NCI-H2107 treated with DMSO at 0.1 percent for 48 hours (cell line): ENCODE results near the gene RGS16.

Experiments used
- DNase-seq: peaks from one replicate; lab custom pipeline; 2025; ENCODE audit not compliant: unreplicated experiment; lab: John Stamatoyannopoulos, UW

Gene RGS16

DNA sequence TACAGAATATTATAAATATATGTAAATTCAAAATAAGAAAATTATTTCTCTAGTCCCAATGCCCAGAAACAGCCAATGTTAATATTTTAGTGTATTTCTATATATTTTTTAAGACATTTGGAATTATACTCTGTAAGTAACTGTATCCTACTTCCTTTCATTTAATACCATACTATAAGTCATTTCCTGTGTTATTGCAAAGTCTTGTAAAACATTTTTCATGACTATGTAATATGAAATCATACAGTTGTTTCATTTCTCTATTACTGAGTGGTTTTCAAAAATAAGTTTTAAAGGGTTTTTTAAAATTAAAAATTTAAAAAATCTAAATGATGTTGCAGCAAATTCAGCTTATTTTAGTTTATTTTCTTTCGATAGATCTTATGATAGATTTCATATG lies 17.1 kb downstream of the RGS16 start:
- DNase-seq: no peak

DNA sequence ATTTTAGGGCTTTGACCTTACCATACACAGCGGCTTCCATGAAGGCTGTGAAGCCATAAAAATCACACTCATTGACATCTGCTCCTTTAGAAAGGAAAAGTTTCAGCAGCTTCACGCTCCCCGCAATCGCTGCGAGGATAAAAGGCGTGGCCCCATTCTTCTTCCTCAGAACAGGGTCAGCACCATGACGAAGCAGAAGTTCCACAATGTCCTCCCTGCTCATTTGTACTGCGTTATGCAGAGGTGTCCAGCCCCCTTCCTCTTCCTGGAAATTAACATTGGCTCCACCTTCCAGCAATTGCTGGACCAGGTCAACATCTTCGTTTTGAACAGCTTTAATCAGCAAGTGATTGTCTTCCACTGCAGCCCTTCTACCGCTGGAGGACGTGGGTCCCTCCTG lies 17.8 kb downstream of the RGS16 start:
- no peak for DNase-seq

DNA sequence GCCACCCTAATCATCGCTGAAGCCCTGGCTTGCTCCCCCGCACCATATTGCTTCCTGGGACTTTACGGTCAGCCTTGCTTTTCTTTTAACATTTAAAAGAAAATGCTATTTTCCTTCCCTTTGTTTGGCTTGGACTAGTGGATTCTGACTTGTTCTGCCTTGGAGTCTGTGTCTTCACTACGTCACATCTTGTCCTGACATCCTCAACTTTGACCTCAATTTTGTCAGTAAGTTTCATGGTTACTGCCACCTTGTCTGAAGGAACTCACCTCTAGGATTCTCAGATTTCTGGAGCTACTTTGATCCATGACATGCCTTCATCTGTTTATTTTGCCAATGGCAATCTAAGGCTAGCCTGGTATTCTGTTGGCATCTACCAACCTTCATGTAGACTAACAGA lies 19.4 kb downstream of the RGS16 start:
- DNase-seq: no peak

DNA sequence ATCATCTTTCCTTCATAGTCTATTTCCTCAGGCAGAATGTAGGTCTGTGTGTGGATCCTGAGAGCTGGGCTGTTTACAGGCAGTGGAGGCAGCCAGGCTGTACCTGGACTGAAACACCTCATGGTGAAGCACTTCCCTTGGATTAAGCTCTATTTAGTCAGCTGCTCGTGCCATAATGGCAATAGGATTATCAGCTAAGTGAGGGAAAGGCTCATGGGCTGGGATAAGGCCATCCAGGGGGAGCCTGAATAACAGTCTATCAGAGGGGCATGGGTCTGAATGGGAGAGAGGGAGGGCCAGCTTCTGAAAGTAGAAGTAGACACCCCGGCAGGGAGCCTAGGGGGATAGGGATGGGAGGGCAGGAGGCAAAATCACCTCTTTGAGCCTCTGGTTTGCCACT lies 23.5 kb downstream of the RGS16 start:
- DNase-seq: no peak

DNA sequence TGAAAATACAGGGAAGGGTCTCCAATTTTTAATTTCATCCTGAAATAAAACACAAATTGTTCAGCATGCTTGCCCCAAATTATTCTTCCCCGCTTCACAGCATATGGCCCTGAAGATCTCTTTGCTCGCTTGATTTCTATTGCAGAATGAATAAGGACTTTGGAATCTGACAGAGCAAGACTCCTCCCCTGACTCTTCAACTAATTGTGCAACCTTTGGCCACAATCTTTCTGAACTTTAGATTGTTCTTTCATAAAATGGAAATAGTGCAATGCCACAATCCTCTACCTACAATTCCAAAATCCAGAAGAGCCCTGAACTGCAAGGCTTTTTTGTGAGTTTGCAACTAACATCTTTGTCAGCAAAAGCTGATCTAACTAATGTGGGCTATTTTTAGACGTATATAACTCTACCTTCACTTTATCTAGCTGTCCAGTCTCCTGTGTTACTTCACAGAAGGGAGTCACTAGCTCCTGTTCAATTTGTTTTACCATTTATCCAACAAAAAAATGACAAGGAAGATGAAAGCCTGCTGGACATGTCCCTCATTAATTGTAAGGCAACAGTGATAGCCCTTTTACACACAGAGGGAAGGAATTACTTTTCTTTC lies 28.5 kb downstream of the RGS16 start:
- DNase-seq: no peak

DNA sequence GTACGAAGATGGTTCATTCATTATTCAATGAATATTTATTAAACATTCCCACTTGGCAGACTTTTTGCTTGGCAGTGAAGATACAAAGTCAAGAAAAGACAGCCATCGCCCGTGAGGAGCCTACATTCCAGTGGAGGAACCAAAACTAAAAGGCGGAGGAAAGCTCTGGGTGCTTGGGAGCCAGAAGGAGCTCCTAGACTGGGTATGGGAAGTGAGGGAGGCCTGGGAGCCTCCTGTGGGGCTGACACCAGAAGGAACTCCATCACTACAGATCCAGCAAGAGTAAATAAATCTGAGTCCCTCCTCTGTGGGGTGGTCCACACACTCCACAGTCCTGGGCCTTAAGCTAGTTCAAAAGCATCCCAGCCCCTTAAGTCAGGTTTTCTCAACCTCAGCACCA lies 30.0 kb downstream of the RGS16 start:
- no peak for DNase-seq

DNA sequence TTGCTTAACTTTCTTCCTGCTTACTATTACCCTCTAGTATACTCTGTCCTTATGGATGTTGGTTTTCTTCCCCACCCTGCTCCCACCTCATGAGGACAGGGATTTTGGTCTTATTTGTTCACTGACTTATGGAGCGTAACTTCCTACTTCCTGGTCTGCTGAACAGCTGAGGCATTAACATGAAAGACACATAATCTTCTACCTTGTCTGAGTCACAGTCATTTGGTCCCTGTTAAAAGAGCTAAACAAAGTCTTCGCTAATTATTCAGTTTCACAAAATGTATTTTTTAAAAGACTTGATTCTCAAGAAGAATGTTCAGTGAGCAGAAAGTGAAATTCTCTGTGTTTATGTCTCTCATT lies 33.6 kb downstream of the RGS16 start:
- DNase-seq: no peak

DNA sequence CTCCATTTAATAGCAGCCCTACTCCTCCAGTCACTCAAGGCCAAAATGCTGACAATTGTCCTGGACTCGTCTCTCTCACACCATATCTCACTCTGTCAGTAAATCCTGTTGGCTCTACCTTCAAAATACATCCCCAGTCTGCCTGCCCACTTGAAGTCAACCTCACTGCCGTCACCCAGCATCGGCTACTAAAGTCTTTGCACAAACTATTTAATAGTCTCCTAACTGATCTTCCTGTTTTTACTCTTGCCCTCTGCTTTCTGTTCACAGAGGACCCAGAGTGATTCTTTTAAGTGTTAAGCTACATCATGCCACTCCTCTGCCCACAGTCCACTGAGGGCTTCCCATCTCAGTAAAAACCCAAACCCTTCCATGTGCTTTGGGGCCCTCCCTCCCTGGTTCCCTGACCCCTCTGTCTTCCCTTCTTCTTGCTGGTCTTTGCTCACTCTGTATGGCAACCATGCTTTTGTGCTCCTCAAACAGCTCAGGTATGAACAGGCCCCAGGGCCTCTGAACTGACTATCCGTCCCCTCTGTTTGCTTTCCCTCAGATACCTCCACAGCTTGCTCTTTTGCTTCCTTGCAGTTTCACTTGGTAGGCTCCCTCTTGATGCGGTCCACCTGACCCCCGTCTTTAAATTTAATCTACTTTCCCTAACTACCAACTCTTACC lies 34.1 kb downstream of the RGS16 start:
- DNase-seq: no peak

DNA sequence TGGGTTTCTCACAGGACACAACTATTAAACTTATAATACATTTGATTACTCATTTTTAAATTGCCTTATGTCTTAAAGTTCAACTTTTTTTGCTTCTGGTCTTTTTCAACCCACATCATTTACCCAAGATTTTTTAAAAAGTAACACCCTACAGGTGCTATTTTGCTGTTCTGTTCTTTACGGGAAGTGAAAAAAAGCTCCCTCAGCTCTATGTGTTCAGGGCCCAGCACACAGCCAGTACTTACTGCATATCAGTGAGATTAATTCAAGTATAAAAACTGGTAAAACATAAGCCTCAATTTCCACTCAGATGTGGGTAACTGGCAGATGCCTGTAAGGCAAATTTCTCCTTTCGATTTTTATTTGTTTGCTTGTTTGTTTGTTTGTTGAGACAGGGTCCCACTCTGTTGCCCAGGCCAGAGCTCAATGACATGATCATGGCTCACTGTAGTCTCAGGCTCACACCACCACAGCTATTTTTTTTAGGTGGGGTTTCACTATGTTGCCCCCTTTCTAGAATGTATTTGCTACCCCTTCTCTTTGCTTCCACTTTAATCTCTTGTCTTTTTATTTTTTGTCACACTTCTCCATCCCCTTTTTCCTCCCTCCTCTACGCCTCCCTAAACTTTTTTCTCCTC lies 35.4 kb downstream of the RGS16 start:
- no peak for DNase-seq

DNA sequence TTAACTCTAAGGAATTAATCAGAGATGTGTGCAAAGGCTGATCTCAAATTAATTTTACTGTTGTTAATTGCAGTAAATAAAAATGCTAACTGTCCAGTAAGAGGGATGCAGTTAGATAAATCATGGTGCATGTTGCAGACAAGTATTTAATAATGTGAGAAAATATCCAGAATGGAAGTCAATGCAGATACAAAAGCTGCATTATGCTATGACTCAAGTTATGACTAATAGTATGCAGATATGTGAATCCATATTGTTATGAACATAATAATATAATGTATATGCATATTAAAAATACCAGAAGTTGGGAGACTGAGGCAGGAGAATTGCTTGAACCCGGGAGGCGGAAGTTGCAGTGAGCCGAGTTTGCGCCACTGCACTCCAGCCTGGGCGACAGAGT lies 36.6 kb downstream of the RGS16 start:
- DNase-seq: no peak

DNA sequence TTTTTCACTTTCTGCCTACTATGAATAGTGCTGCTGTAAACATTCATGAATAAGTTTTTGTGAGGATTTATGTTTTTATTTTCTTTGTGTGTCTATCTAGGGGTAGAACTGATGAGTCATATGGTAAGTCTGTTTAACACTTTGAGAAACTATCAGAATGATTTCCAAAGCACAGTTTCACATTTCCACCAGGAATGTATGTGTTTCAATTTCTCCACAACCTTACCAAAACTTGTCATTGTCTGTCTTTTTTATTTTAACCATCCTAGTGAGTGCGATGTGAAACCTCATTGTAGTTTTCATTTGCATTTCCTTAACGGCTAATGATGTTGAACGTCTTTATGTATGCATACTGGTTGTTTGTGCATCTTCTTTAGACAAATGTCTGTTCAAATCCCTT lies 38.7 kb downstream of the RGS16 start:
- no peak for DNase-seq

DNA sequence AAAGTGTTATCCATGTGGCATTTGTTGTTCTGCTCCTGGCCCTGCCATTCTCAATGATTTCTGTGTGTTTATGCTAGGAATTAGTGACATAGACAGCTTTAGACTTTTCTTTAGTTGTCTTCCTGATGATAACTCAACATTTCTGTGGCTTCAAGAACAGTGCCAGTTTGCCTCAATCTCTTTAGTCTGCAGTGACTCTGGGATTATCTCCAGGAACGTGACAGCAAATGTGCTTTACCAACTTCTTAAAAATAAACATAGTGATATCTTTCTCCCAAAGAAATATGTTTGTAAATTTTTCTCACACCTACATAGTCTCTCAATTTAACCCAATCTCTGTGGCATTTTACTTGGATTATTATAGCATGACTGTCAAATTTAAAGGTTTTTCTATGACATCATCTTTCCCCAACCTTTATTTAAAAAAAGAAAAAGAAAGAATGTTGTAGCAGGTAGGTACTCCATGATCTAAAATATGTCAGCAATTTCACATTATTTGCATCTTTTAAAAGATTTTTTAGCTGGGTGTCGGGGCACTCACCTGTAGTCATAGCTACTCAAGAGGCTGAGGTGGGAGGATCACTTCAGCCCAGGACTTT lies 39.7 kb downstream of the RGS16 start:
- DNase-seq: no peak

DNA sequence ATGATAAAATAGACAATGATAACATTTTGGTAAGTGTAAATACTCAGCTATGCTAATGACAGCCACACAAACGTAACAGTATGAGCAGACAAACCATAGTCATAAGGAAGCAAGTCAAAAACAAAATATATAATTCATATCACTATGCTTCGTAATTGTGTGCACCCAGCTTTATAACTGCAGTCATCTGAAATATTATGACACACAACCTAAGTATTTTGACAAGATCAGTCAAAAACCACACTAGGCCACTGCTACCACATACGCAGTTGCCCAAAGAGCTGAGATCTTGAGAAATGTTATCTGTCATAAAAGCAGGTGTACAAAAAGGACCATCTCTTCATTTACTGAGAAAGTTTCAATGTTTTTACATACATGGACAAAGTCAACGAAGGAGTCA lies 41.1 kb downstream of the RGS16 start:
- no peak for DNase-seq

DNA sequence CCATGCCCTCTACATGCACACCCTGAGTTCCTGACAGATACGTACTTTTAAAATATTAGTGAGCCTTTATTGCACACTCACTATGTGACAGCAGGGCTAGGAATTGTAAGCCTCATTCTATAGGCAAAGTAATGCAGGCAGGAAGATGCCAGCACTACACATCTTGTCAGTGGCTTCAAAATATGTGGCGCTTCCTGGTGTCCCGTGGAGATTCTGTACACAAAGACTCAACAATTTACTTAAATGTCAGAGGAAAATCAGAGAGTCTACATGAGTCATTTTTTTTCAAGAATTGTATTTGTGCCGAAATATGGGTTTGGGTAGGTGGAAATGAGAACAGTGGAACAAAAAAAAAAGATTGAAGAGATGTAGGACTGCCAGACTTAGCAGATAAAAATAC lies 42.7 kb downstream of the RGS16 start:
- DNase-seq: no peak

DNA sequence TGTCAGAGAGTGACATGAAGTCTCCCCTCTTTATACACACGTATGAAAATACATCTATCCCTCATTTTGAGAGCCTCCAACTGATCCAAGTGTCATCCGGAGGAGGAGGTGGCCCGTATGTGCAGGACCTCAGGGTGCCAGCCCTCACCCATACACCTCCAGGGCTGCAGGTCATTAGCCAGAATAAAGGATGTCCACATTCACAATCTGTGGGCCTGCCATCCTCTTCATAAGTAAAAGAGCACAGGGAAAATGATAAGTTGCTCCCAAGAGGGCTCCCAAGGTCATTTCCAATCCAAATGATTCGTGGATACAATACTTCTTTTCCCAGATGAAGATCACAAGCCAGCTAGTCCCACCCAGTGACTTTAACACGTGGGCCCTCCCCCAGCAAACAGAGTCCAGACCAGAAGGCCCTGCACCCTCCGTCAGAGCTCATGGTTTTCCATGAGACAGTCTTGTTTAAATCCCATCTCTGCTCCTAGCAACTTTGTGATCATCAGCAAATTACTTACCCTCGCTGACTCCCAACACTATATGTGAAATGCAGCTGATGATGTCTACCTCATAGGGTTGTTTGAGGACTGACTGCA lies 43.7 kb downstream of the RGS16 start:
- no peak for DNase-seq

DNA sequence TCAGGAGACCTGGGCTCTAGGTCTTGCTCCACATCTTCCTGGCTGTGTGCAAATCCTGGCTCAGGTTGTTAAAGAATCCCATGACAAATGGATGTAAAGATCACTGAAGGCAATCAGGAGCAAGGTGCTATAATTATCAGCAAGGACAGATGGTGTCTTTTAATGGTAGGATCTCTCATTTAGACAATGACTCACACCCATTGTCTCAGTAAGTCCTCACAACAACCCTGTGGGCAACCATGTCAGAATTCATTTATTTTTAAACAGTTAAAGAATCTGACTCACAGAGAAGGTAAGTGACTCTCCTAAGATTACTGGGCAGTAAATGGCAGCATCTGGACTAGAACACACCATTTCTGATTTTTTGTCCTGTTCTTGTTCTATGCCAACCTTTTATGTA lies 47.9 kb downstream of the RGS16 start:
- DNase-seq: no peak

DNA sequence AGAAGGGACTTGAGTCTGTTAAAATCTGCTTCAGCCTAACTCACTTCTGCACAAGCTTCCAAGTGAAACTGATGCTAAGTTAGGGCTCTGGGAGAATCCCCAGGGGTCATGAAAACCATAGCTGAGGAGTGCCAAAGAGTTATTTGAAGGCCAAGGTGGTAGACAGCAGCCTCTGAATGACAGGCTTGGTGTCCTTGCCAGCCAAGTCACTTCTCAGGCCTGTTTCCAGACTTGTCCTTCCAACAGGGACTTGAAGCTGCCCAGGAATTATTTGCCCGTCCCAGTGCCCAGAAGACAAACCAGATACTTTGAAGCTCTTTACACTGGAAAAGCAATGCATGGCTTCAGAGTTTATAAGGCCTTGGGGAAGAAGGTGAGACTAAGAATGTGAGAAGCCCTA lies 48.7 kb downstream of the RGS16 start:
- no peak for DNase-seq

DNA sequence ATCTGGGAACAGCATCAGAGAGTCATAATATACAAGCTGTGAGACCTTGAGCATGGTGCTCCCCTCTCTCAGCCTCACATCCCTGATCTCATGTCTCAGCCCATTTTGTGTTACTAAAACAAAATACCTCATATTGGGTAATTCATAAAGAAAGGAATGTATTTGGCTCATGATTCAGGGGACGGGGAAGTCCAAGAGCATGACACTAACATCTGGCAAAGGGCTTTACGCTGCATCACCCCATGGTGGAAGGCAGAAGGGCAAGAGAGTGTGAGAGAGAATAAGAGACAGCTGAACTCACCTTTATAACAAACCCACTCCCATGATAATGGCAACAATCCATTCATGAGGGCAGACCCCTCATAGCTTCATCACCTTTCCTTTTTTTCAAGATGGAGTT lies 51.7 kb downstream of the RGS16 start:
- DNase-seq: no peak

DNA sequence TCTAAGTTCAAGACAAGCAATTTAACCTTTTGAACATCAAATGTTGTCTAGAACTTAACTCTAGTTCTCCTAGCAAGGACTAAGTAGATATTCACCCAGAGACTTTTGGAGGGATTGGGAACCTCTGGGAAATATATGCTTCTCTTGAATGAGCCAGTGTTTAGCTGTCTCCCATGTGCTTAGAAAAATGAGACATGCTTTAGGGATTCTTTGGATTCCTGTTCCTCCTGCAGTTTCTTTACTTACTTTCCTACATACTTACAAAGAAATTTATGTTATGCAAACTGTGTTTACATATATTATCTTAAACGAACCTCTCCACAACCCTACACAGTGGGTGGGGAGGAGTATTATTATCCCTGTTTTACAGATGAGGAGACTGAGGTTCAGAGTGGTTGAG lies 54.4 kb downstream of the RGS16 start:
- no peak for DNase-seq

DNA sequence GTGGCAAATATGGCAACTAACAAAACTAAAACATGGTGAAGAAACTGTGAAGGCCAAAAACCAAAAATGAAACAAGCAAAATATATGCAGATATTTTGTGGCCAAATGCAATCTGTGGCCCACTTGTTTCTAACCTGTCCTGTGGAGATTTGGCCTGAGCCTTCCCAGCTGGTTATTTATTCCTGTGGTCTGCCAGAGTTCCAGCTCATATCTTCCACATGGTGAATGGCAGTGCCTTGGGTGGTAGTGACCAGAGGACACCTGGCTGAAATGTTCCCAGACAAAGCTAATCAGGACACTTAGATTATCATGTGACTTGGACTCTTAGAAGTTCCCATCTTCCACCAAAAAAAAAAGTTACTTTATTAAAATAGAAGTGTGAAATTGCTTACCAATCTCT lies 54.8 kb downstream of the RGS16 start:
- no peak for DNase-seq
